ENCODE data around the gene CCDC141.

- TF ChIP-seq EP300 (IDR thresholded peaks at IDR 0.05) (no peak), POLR2AphosphoS5 (IDR thresholded peaks at IDR 0.05) (no peak)
- TF ChIP-seq, protein P1, sequence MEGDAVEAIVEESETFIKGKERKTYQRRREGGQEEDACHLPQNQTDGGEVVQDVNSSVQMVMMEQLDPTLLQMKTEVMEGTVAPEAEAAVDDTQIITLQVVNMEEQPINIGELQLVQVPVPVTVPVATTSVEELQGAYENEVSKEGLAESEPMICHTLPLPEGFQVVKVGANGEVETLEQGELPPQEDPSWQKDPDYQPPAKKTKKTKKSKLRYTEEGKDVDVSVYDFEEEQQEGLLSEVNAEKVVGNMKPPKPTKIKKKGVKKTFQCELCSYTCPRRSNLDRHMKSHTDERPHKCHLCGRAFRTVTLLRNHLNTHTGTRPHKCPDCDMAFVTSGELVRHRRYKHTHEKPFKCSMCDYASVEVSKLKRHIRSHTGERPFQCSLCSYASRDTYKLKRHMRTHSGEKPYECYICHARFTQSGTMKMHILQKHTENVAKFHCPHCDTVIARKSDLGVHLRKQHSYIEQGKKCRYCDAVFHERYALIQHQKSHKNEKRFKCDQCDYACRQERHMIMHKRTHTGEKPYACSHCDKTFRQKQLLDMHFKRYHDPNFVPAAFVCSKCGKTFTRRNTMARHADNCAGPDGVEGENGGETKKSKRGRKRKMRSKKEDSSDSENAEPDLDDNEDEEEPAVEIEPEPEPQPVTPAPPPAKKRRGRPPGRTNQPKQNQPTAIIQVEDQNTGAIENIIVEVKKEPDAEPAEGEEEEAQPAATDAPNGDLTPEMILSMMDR (IDR thresholded peaks at IDR 0.05), result no peak
These were observed 154.8 kb downstream of the CCDC141 start for GRCh38 chr2:178895171-178895570.
